Stimulated activated CD8-positive, alpha-beta memory T cell treated with anti-CD3 and anti-CD28 coated beads, Interleukin-12 subunit alpha, Interleukin-12 subunit beta, amount 100 ng/mL, for 1 hour (primary cell): ENCODE measurements around the gene IFT20.
"Not testable (repeated sequence)": the region's sequence is repeated elsewhere in the genome, so short reads cannot be mapped to it uniquely, and the experiment has no call there.

Source experiments
- DNase-seq: peaks from one replicate; pipeline ENCODE4 v3.0.0-alpha.2; 2020; ENCODE audit warnings: low read depth

The IFT20 gene

DNA sequence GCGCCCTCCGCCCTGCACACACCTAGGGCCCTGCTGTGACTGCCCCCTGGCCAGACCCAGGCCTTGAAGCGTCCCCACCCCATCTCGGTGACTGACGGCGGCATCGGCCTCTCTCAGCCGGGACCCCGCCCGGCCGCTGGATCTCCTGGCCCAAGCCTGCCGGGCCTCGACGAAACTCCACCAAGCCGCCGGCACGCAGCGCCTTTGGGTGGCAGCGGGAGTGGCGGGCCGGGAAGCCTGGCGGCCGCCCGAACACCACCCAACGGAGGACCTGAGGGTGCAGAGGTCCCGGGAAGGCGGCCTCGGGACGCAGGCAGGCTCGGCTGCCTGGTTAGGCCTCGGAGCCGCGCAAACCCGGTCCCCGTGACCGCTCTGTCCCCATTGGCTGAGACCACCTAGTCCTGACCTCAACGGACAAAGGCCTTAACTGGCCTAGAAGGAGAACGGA, 28.3 kb downstream of the IFT20 start:
- no peak for DNase-seq

GRCh38 chr17:28298449-28298848, 36.8 kb downstream of the IFT20 start:
- no peak for DNase-seq

- DNase-seq, result no peak
These were observed 39.3 kb downstream of the IFT20 start for GRCh38 chr17:28295677-28296578.

DNA sequence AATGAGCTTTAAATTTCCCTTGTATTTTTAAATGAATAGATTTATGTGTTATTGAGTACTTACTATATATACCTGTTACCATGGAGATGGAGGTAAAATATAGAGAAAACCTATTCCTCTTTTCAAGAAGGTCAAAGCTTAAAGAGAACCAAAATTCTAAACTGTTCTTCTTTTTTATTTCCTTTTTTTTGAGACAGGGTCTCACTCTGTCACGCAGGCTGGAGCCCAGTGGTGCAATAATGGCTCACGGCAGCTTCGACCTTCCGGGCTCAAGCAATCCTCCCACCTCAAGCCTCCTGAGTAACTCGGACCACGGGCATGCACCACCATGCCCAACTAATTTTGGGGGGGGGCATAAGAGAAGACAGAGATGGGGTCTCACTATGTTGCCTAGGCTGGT, 41.3 kb downstream of the IFT20 start:
- no peak for DNase-seq

DNA sequence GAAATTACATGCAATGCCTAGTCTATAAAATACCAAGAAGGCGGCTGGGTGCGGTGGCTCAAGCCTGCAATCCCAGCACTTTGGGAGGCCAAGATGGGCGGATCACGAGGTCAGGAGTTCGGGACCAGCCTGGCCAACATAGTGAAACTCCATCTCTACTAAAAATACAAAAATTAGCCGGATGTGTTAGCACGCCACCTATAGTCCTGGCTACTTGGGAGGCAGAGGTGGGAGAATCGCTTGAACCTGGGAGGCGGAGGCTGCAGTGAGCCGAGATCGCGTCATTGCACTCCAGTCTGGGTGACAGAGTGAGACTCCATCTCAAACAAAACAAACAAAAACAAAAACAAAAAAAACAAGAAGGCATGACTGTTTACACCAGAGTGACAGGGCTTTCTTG, 42.4 kb downstream of the IFT20 start:
- not testable (repeated sequence) for DNase-seq

GRCh38 chr17:28291780-28292330, 43.4 kb downstream of the IFT20 start:
- DNase-seq, result no peak

DNA sequence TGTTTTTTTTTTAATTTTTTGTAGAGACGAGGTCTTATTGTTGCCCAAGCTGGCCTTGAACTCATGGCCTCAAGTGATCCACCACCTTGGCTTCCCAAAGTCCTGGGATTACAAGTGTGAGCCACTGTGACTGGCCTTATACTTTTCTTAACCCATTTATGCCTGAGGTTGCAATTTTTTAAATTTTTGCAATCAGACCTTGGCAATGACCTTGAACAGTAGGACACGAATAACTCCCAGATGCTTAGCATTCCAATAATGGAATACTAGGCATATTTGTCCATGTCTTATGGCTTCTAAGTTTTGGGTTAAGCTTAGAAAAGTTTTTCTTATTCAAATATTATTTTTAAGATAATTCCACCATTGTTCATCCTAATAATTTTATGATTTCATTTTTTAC, 44.6 kb downstream of the IFT20 start:
- DNase-seq, result no peak

- no peak for DNase-seq
These were observed 49.3 kb downstream of the IFT20 start for GRCh38 chr17:28285965-28286364.

- DNase-seq, result no peak
These were observed 52.7 kb downstream of the IFT20 start for GRCh38 chr17:28282596-28282995.

DNA sequence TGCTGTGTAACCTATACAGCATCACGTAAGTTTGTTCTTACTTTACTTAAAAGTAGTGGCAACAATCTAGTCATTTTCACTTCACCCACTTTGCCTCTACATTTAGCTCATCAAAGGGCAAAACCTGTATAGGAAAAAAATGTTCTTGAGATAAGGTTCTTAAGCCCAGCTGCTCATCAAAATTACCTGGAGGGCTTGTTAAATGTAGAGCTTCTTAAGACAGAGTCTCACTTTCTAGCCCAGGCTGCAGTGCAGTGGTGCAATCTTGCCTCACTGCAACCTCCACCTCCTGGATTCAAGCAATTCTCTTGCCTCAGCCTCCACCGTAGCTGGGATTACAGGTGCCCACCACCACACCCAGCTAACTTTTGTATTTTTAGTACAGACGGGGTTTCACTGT, 54.4 kb downstream of the IFT20 start:
- DNase-seq, result no peak

GRCh38 chr17:28279411-28279810, 55.9 kb downstream of the IFT20 start:
- DNase-seq, result no peak
